DND-41 (cell line): Measurements from ENCODE around the gene ZNF30.

Experiments used
- CTCF ChIP-seq: IDR thresholded peaks from 2 replicates; pipeline ENCODE4 v1.5.1; 2012; ENCODE audit warnings: borderline replicate concordance, low read length, moderate library complexity, mild to moderate bottlenecking; ENCODE audit not compliant: poor library complexity, severe bottlenecking; ENCODE audit errors: extremely low read depth
- EZH2 ChIP-seq: IDR thresholded peaks from 3 replicates; pipeline ENCODE4 v1.6.1; 2012; ENCODE audit warnings: borderline replicate concordance, low read depth, mild to moderate bottlenecking, moderate library complexity, low read length, inconsistent platforms; ENCODE audit not compliant: severe bottlenecking

GRCh38 chr19:34983786-34984185, 57.1 kb downstream of the ZNF30 start:
- TF ChIP-seq CTCF, result no peak
- no peak for TF ChIP-seq EZH2
